Neuronal stem cell (in vitro differentiated cells): Measurements from ENCODE around the gene GPR179.

Experiments
- DNase-seq: peaks from one replicate; pipeline ENCODE4 v3.0.0-alpha.2; 2013; ENCODE audit warnings: low spot score
- H2AFZ ChIP-seq: one replicate; pipeline ENCODE4 v1.6.1; 2013; ENCODE audit warnings: mild to moderate bottlenecking, low read length, inconsistent platforms
- H2AK5ac ChIP-seq: 2 replicates; pipeline ENCODE4 v1.6.1; 2013; ENCODE audit warnings: low read depth, mild to moderate bottlenecking, inconsistent platforms, low read length, moderate library complexity, mixed read lengths
- H2BK120ac ChIP-seq: 2 replicates; pipeline ENCODE4 v1.6.1; 2013; ENCODE audit warnings: low read depth, mild to moderate bottlenecking, inconsistent platforms, low read length, moderate library complexity, mixed read lengths
- H2BK12ac ChIP-seq: one replicate; pipeline ENCODE4 v1.6.1; 2013; ENCODE audit warnings: low read length, inconsistent platforms
- H2BK15ac ChIP-seq: 2 replicates; pipeline ENCODE4 v1.6.1; 2013; ENCODE audit warnings: mild to moderate bottlenecking, low read length, inconsistent platforms, mixed read lengths
- H2BK5ac ChIP-seq: one replicate; pipeline ENCODE4 v1.6.1; 2013; ENCODE audit warnings: inconsistent platforms, mild to moderate bottlenecking, low read length, moderate library complexity
- H3K14ac ChIP-seq: one replicate; pipeline ENCODE4 v1.6.1; 2013; ENCODE audit warnings: low read length, inconsistent platforms
- H3K18ac ChIP-seq: 2 replicates; pipeline ENCODE4 v1.6.1; 2013; ENCODE audit warnings: low read length, inconsistent platforms
- H3K23ac ChIP-seq: 2 replicates; pipeline ENCODE4 v1.6.1; 2013; ENCODE audit warnings: low read depth, mild to moderate bottlenecking, mixed read lengths, low read length, inconsistent platforms; ENCODE audit not compliant: poor library complexity
- H3K27ac ChIP-seq: replicated peaks from 3 replicates; pipeline ENCODE4 v1.5.1; 2013; ENCODE audit warnings: low read length, inconsistent platforms
- H3K27me3 ChIP-seq, 3 experiments: 2 replicates each; pipeline ENCODE4 v1.6.1; 2013; ENCODE audit warnings: low read length in 3 of 3, mild to moderate bottlenecking in 2 of 3, inconsistent platforms in 1 of 3, low read depth in 1 of 3, mixed read lengths in 1 of 3, moderate library complexity in 1 of 3; ENCODE audit not compliant: control insufficient read depth in 3 of 3, insufficient read depth in 3 of 3
- H3K36me3 ChIP-seq, 2 donors: replicated peaks in 1 of 2; 2 replicates each; pipeline ENCODE4 v1.6.1; 2013; ENCODE audit warnings: low read length in 2 of 2; ENCODE audit not compliant: control insufficient read depth in 2 of 2, insufficient read depth in 2 of 2
- H3K4ac ChIP-seq: 2 replicates; pipeline ENCODE4 v1.6.1; 2013; ENCODE audit warnings: inconsistent platforms, mild to moderate bottlenecking, low read length, moderate library complexity
- H3K4me1 ChIP-seq, 2 donors: 1 replicate in 1 of 2; 2 replicates in 1 of 2; pipeline ENCODE4 v1.6.1; 2013; ENCODE audit warnings: low read length in 2 of 2, low read depth in 1 of 2; ENCODE audit not compliant: control insufficient read depth in 2 of 2, insufficient read depth in 1 of 2
- H3K4me2 ChIP-seq: one replicate; pipeline ENCODE4 v1.6.1; 2013; ENCODE audit warnings: mild to moderate bottlenecking, low read length, inconsistent platforms; ENCODE audit not compliant: insufficient read depth, poor library complexity, severe bottlenecking
- H3K4me3 ChIP-seq, 2 donors: 2 replicates each; pipeline ENCODE4 v1.5.1; 2013; ENCODE audit warnings: low read length in 2 of 2, mild to moderate bottlenecking in 2 of 2, inconsistent platforms in 1 of 2, moderate library complexity in 1 of 2
- H3K79me1 ChIP-seq: one replicate; pipeline ENCODE4 v1.6.1; 2013; ENCODE audit warnings: low read depth, mild to moderate bottlenecking, inconsistent platforms, low read length, moderate library complexity
- H3K9ac ChIP-seq: one replicate; pipeline ENCODE4 v1.6.1; 2013; ENCODE audit warnings: mild to moderate bottlenecking, low read depth, low read length, inconsistent platforms; ENCODE audit not compliant: poor library complexity
- H3K9me3 ChIP-seq, 2 donors: replicated peaks in 1 of 2; 2 replicates each; pipeline versions ENCODE3 to v1.6.1; 2013; ENCODE audit warnings: low read length in 2 of 2, mild to moderate bottlenecking in 2 of 2, inconsistent platforms in 1 of 2, low read depth in 1 of 2, mixed read lengths in 1 of 2, moderate library complexity in 1 of 2; ENCODE audit not compliant: control insufficient read depth in 2 of 2, insufficient read depth in 1 of 2
- H4K8ac ChIP-seq: one replicate; pipeline ENCODE4 v1.6.1; 2013; ENCODE audit warnings: low read depth, mild to moderate bottlenecking, inconsistent platforms, low read length, moderate library complexity
- H4K91ac ChIP-seq: one replicate; pipeline ENCODE4 v1.6.1; 2013; ENCODE audit warnings: low read length, low read depth, mild to moderate bottlenecking, inconsistent platforms; ENCODE audit not compliant: poor library complexity
- WGBS, 2 donors: extraction: QIAGEN DNeasy Blood & Tissue Kit; methylation state at CpG; one replicate each; pipeline ENCODE4 v1.1.7; 2013; ENCODE audit warnings: missing lambda C conversion rate in 2 of 2, mixed read lengths in 1 of 2; ENCODE audit not compliant: insufficient read length in 2 of 2, insufficient replicate concordance in 1 of 2; ENCODE audit errors: extremely low coverage in 2 of 2; 5-methylcytosine and 5-hydroxymethylcytosine counted together

GPR179 gene

GRCh38 chr17:38349097-38349730 lies 5.5 kb upstream of the GPR179 start:
- no peak overlapping the region for H3K27ac ChIP-seq

GRCh38 chr17:38345743-38346142 lies 2.0 kb upstream of the GPR179 start:
- H3K36me3 ChIP-seq = no peaks in the 10 kb centered on the region
- no peak overlapping the region for H3K4me3 ChIP-seq
- H3K4me1 ChIP-seq = peaks cover 8% of the 10 kb centered on the region in 2 donors
- H2BK5ac ChIP-seq = no peak overlapping the region
- H3K18ac ChIP-seq = no peak overlapping the region
- no peak overlapping the region for H4K8ac ChIP-seq
- H3K9ac ChIP-seq = no peak overlapping the region
- DNase-seq = no peak
- no peak overlapping the region for H2BK120ac ChIP-seq
- peaks cover 0 to 10% (median 0%) of the 10 kb centered on the region in 3 experiments for H3K27me3 ChIP-seq
- no peak overlapping the region for H2AFZ ChIP-seq
- H3K79me1 ChIP-seq = no peaks in the 10 kb centered on the region
- H3K4ac ChIP-seq = no peak overlapping the region
- no peak overlapping the region for H2BK15ac ChIP-seq
- H3K9me3 ChIP-seq = no peaks in the 10 kb centered on the region
- H3K23ac ChIP-seq = no peak overlapping the region
- H3K27ac ChIP-seq = no peak overlapping the region
- no peak overlapping the region for H3K4me2 ChIP-seq
- no peak overlapping the region for H2BK12ac ChIP-seq
- no CpG with 5 or more reads among the region's 7 CpGs for WGBS, 2 donors
- no peak overlapping the region for H3K14ac ChIP-seq
- H4K91ac ChIP-seq = no peak overlapping the region
- H2AK5ac ChIP-seq = no peak overlapping the region

More at GRCh38 chr17:38349097-38349730, 5.5 kb upstream of the GPR179 start:
- Histone ChIP-seq H3K18ac (no peak overlapping the region), H3K79me1 (peaks cover 5% of the 10 kb centered on the region), H4K8ac (no peak overlapping the region), H2BK5ac (no peak overlapping the region), H3K9ac (no peak overlapping the region), H2AFZ (peak overlapping the region; percentile 52), H3K4me3 (no peak overlapping the region), H2BK120ac (no peak overlapping the region), H2BK12ac (no peak overlapping the region), H3K4me1 (peaks cover 11 to 12% of the 10 kb centered on the region in 2 donors), H3K4ac (no peak overlapping the region), H3K9me3 (no peaks in the 10 kb centered on the region), H2AK5ac (no peak overlapping the region), H3K36me3 (no peaks in the 10 kb centered on the region), H3K23ac (no peak overlapping the region), H3K27me3 (peaks cover 0 to 4% (median 0%) of the 10 kb centered on the region in 3 experiments), H3K4me2 (no peak overlapping the region), H4K91ac (no peak overlapping the region), H2BK15ac (no peak overlapping the region), H3K14ac (no peak overlapping the region)
- WGBS, 2 donors = no CpG with 5 or more reads among the region's 8 CpGs
- peak; percentile 74 for DNase-seq

GRCh38 chr17:38344420-38344745 lies 627 bp upstream of the GPR179 start:
- H2BK12ac ChIP-seq = no peak overlapping the region
- H2BK15ac ChIP-seq = no peak overlapping the region
- H2AK5ac ChIP-seq = no peak overlapping the region
- no peak overlapping the region for H4K91ac ChIP-seq
- H3K27ac ChIP-seq = no peak overlapping the region
- no peak for DNase-seq
- H3K9me3 ChIP-seq = no peaks in the 10 kb centered on the region
- H3K36me3 ChIP-seq = no peaks in the 10 kb centered on the region
- H3K23ac ChIP-seq = peak overlapping the region; percentile 66
- no peak overlapping the region for H2AFZ ChIP-seq
- H2BK120ac ChIP-seq = no peak overlapping the region
- H3K79me1 ChIP-seq = no peaks in the 10 kb centered on the region
- H3K18ac ChIP-seq = no peak overlapping the region
- H4K8ac ChIP-seq = no peak overlapping the region
- no peak overlapping the region for H3K4me2 ChIP-seq
- WGBS, 2 donors = no CpG with 5 or more reads among the region's 3 CpGs
- no peak overlapping the region for H2BK5ac ChIP-seq
- H3K9ac ChIP-seq = peak overlapping the region; percentile 74
- peaks cover 4 to 8% of the 10 kb centered on the region in 2 donors for H3K4me1 ChIP-seq
- H3K4me3 ChIP-seq = no peak overlapping the region
- no peak overlapping the region for H3K4ac ChIP-seq
- peaks cover 0 to 12% (median 0%) of the 10 kb centered on the region in 3 experiments for H3K27me3 ChIP-seq
- H3K14ac ChIP-seq = no peak overlapping the region

GRCh38 chr17:38342886-38343607 lies 709 bp downstream of the GPR179 start:
- Histone ChIP-seq H3K23ac (no peak overlapping the region), H2BK12ac (no peak overlapping the region), H2BK15ac (peak overlapping the region; percentile 38), H3K9ac (no peak overlapping the region), H3K9me3 (no peaks in the 10 kb centered on the region), H2BK120ac (no peak overlapping the region), H2AK5ac (peak overlapping the region; percentile 20), H3K18ac (peak overlapping the region; percentile 19), H2BK5ac (no peak overlapping the region), H3K4me3 (peak overlapping the region in 1 of 2 donors; percentile 52), H3K79me1 (no peaks in the 10 kb centered on the region), H2AFZ (no peak overlapping the region), H3K27me3 (peaks cover 0 to 20% (median 0%) of the 10 kb centered on the region in 3 experiments), H4K8ac (peak overlapping the region; percentile 19), H3K14ac (no peak overlapping the region), H3K4ac (peak overlapping the region; percentile 12), H3K4me2 (no peak overlapping the region), H3K4me1 (peaks cover 3 to 8% of the 10 kb centered on the region in 2 donors), H3K27ac (no peak overlapping the region), H4K91ac (no peak overlapping the region), H3K36me3 (no peaks in the 10 kb centered on the region)
- DNase-seq = no peak
- WGBS, 2 donors = no CpG with 5 or more reads among the region's 18 CpGs
